Omental fat pad (tissue), 4 donors: Measurements from ENCODE around the gene HDAC9. TPM values are rescaled to one million over a fixed set of nuclear protein-coding genes. Genes with fewer than 3 reads are reported as not detected.

Source experiments
- ATAC-seq: fragments of 150-250 bp; one replicate; pipeline ENCODE4 v1.9.1; 2016; ENCODE audit warnings: mild to moderate bottlenecking, moderate library complexity; ENCODE audit not compliant: low FRiP score
- DNase-seq: peaks from one replicate; pipeline ENCODE4 v3.0.0-alpha.2; 2019; ENCODE audit warnings: low spot score
- total RNA-seq, 4 donors: library from RNA; depleted of rRNA; stranded (reverse); fragments of >200 nt; gene quantifications; one replicate each; pipeline ENCODE4 v1.1.0, GENCODE V29; 2016
- TF ChIP-seq, protein P1 (sequence below), 3 donors: fragments of 450-650 bp; IDR thresholded peaks; one replicate each; pipeline ENCODE4 v1.5.1; 2016 to 2017; ENCODE audit warnings: antibody characterized with exemption in 3 of 3, mild to moderate bottlenecking in 3 of 3, moderate library complexity in 2 of 3

HDAC9 gene
- total RNA-seq, 4 donors from 2014 or later = 15.6 to 51.5 (median 24.1) TPM

DNA sequence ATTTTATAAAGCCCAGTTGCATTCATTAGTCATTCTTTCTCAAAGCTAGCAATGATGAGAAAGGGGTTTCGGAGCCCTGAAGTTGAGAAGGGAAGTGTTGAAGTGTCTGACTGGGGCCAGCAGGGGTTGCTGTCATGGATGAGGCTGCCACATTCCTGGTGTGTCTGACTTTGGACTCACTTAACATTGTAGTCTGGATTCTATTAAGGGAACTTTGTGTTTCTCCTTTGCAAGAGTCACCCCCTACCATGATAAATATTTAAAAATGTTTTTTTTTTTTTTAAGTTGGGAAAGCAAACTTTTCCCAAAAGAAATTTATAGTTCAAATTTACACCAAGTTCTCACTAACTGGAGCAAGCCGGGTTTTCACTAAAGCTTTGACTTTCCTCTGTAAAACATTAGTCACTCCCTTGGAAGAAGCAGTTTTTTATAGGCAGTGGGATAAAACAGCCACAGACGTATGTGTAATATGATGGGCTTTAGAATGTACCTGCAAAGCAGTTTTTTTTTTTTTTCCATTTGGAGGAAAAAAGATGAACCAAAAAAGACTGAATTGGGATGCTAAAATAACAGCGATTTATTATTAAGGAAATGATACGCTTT, 378.3 kb downstream of the HDAC9 start:
- TF ChIP-seq, protein P1, sequence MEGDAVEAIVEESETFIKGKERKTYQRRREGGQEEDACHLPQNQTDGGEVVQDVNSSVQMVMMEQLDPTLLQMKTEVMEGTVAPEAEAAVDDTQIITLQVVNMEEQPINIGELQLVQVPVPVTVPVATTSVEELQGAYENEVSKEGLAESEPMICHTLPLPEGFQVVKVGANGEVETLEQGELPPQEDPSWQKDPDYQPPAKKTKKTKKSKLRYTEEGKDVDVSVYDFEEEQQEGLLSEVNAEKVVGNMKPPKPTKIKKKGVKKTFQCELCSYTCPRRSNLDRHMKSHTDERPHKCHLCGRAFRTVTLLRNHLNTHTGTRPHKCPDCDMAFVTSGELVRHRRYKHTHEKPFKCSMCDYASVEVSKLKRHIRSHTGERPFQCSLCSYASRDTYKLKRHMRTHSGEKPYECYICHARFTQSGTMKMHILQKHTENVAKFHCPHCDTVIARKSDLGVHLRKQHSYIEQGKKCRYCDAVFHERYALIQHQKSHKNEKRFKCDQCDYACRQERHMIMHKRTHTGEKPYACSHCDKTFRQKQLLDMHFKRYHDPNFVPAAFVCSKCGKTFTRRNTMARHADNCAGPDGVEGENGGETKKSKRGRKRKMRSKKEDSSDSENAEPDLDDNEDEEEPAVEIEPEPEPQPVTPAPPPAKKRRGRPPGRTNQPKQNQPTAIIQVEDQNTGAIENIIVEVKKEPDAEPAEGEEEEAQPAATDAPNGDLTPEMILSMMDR (IDR thresholded peaks at IDR 0.05) = no peak
- ATAC-seq (no peak), DNase-seq (no peak)

DNA sequence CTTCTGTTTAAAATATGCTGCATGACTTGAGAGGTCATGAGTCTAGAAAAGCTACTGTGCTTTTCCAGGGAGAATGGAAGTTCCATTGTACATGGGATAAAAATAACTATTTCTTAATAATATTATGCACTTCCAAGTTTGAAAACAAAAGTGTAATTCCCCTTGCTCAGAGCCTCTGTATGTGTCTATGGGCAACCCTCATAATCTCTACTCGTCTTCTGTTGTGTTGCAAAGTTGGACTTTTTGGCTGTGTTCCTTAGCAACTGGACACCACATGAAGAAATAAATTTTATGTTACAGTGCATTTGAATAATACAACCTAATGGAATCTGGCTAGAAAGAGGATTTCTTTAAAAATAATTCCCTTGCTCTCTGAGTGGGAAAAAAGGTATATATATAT, 379.3 kb downstream of the HDAC9 start:
- ATAC-seq (no peak), DNase-seq (no peak)
- TF ChIP-seq, protein P1 (IDR thresholded peaks at IDR 0.05) = no peak

DNA sequence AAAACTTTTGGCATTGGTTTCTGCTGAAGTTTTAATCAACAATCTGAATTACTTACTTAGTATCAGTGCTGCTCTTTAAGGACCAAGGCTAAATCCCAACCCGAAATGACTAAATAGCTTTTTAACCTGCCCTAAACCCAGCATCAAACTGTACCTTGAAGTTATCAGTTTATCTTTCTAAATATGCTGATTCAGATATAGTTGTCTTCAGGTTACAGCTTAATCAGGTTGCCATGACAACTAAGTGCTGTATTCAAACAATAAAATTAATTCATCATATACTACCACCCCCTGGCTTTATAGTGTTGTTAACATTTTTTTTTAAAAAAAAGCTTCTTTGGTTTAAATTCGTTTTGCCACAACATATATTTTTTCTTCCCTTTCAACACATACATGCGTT, 382.3 kb downstream of the HDAC9 start:
- no peak for ATAC-seq
- DNase-seq = no peak
- TF ChIP-seq, protein P1 (IDR thresholded peaks at IDR 0.05) = no peak

DNA sequence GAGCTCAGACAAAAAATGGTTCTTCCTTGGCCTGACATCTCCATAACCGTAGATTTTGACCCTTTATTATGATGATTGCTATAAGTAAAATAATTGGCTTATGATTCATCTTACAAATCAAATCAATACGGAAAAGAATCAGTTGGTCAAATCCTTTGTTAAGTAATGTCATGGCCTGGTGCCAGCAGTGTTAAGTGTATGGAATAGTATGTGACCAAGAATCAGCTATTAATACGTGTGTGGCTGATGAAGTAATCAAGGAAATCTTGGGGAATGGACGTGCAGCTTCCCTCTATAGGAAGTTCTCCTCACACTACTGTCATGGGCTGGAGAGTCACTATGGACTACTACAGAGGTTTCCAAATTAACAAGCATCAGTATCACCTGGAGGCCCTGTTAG, 391.3 kb downstream of the HDAC9 start:
- DNase-seq (no peak), ATAC-seq (no peak)
- TF ChIP-seq, protein P1 (IDR thresholded peaks at IDR 0.05) = no peak

DNA sequence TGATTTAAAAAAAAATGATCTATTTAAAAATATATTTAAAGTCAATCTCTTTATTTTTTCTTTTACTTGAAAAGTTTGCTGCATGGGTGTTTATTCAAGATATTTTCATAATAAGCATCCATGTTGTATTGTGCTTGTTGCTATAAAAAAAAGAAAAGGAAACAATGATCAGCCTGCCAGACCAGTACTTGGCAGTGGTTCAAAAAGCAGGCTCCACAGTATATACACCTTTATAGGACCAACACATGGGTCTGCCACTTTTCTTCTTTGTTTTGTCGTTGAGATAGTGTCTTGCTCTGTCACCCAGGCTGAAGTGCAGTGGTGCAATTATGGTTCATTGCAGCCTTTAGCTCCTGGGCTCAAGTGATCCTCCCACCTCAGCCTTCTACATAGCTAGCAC, 393.9 kb downstream of the HDAC9 start:
- TF ChIP-seq, protein P1 (IDR thresholded peaks at IDR 0.05) = no peak
- DNase-seq (no peak), ATAC-seq (no peak)

DNA sequence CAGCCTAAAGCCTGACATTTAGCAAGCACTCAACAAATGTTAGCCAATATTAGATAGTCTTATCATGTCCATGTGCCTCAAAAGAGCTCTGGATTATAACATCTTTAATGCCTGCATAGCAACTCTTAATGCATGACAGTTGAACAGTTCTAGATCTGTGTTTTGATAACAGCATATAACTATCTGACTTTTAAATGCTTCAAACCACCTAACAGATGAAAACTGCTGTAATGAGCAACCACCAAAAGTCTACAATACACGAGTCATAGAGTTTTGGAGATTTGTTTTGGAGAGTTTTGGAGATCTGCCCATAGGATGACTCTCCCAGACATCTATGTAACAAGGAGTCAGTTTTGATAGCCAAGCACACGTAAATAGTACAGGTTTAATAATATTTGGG, 394.6 kb downstream of the HDAC9 start:
- peak; percentile 91 for ATAC-seq
- no peak for DNase-seq
- TF ChIP-seq, protein P1 (IDR thresholded peaks at IDR 0.05) = no peak

DNA sequence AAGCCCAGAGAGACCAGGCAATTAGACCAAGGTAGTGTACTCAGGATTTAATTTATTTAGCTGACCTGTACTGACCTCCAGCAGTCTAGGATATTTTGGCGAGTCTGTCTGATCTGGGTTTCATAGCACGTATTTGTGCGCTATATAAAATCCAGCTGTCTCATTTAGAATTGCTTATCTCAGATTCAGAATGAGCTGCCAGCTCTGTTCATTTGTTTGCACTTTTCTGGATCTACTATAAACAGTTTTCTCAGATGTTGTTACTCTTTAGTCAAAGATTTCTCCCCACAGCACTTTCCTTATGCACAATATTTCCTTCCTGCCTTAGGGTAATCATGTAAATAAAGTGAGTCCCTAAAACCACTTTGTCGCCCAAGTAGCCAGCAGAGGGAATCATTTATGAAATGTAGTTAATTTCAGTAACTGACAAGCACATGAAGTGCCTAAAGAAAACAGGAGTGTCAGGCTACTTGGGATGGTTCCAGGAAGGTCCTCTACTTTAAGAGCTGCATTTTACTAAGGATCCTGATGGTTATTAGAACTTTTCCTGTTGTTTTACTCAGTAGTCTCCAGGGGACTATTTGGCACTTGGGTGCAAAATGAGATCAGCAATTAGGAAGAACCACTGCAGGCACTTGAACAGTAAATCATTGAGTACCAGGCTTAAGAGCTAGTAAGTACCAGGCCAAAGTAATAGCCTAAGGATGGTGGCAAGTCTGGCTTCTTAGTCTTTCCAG, 395.5 kb downstream of the HDAC9 start:
- DNase-seq (no peak), ATAC-seq (no peak)

More for the DNA sequence above, 395.5 kb downstream of the HDAC9 start:
- TF ChIP-seq, protein P1 (IDR thresholded peaks at IDR 0.05) = no peak
